Left ventricle myocardium inferior (tissue), 1 donor: ENCODE measurements around the gene MOSPD2. TPM values are rescaled to one million over a fixed set of nuclear protein-coding genes. Genes with fewer than 3 reads are reported as not detected.

Source experiments
- DNase-seq: peaks from one replicate; pipeline ENCODE4 v3.0.0-alpha.2; 2020
- H3K27ac ChIP-seq: fragments of 200-600 bp; replicated peaks from 2 replicates; pipeline ENCODE4 v1.8.0; 2021
- H3K27me3 ChIP-seq: fragments of 200-600 bp; 2 replicates; pipeline ENCODE4 v1.8.0; 2021; ENCODE audit warnings: low read depth
- H3K36me3 ChIP-seq: fragments of 200-600 bp; 2 replicates; pipeline ENCODE4 v1.8.0; 2021
- H3K4me1 ChIP-seq: fragments of 200-600 bp; 2 replicates; pipeline ENCODE4 v1.8.0; 2021
- H3K4me3 ChIP-seq: fragments of 200-600 bp; 2 replicates; pipeline ENCODE4 v1.8.0; 2021; ENCODE audit warnings: mild to moderate bottlenecking, moderate library complexity
- H3K9me3 ChIP-seq: fragments of 200-600 bp; replicated peaks from 2 replicates; pipeline ENCODE4 v1.8.0; 2021
- CTCF ChIP-seq: fragments of 200-600 bp; IDR thresholded peaks from 2 replicates; pipeline ENCODE4 v1.8.0; 2021; ENCODE audit warnings: antibody characterized with exemption, mild to moderate bottlenecking, borderline replicate concordance
- intact Hi-C: fragments of 100-400 bp; cut with micrococcal nuclease; formaldehyde crosslinking; loops from one replicate; pipeline ENCODE4 v1.11.0; 2022
- total RNA-seq: library from RNA; stranded (reverse); fragmentation: NEBNext Ultra II Directional; extraction: Animal tissue kit (Norgen Biotek cat#: 25700); gene quantifications from one replicate; pipeline ENCODE4 v1.2.1, GENCODE V29; 2021
- donor health status: DM: no; HTN: yes; CAD: no; lungs with severe emphysema.

Gene MOSPD2
- total RNA-seq, 1 donor from 2014 or later = 6.2 TPM

- Histone ChIP-seq H3K9me3 (no peaks in the 10 kb centered on the region), H3K4me3 (no peak overlapping the region), H3K36me3 (peaks cover 4% of the 10 kb centered on the region), H3K27me3 (no peaks in the 10 kb centered on the region), H3K27ac (no peak overlapping the region), H3K4me1 (no peaks in the 10 kb centered on the region)
- TF ChIP-seq CTCF = no peak
- intact Hi-C loops = no loop called here
- DNase-seq = no peak
Measured at GRCh38 chrX:14922437-14922836, 49.2 kb downstream of the MOSPD2 start.

- intact Hi-C loops = no loop called here
- Histone ChIP-seq H3K4me1 (no peaks in the 10 kb centered on the region), H3K27ac (no peak overlapping the region), H3K4me3 (no peak overlapping the region), H3K27me3 (no peaks in the 10 kb centered on the region), H3K36me3 (no peaks in the 10 kb centered on the region), H3K9me3 (no peaks in the 10 kb centered on the region)
- no peak for TF ChIP-seq CTCF
- no peak for DNase-seq
Measured at GRCh38 chrX:14923761-14924160, 50.5 kb downstream of the MOSPD2 start.

- no peak for DNase-seq
- no peaks in the 10 kb centered on the region for H3K27me3 ChIP-seq
- intact Hi-C loops = no loop called here
- H3K4me1 ChIP-seq = no peaks in the 10 kb centered on the region
- peak overlapping the region; percentile 55 for H3K27ac ChIP-seq
- no peaks in the 10 kb centered on the region for H3K9me3 ChIP-seq
- TF ChIP-seq CTCF = no peak
- peak overlapping the region; percentile 23 for H3K4me3 ChIP-seq
- no peaks in the 10 kb centered on the region for H3K36me3 ChIP-seq
Measured at GRCh38 chrX:14926471-14926870, 53.2 kb downstream of the MOSPD2 start.

- no peak for DNase-seq
- Histone ChIP-seq H3K27ac (no peak overlapping the region), H3K36me3 (no peaks in the 10 kb centered on the region), H3K27me3 (no peaks in the 10 kb centered on the region), H3K4me3 (no peak overlapping the region), H3K9me3 (no peaks in the 10 kb centered on the region), H3K4me1 (no peaks in the 10 kb centered on the region)
- TF ChIP-seq CTCF = no peak
- intact Hi-C loops = no loop called here
Measured at GRCh38 chrX:14927401-14927800, 54.2 kb downstream of the MOSPD2 start.

GRCh38 chrX:14930663-14931062 is 57.4 kb downstream of the MOSPD2 start:
- H3K9me3 ChIP-seq = no peaks in the 10 kb centered on the region
- intact Hi-C loops = no loop called here
- no peaks in the 10 kb centered on the region for H3K4me1 ChIP-seq
- no peak for TF ChIP-seq CTCF
- no peak overlapping the region for H3K4me3 ChIP-seq
- no peak for DNase-seq
- H3K36me3 ChIP-seq = no peaks in the 10 kb centered on the region
- H3K27me3 ChIP-seq = no peaks in the 10 kb centered on the region
- H3K27ac ChIP-seq = no peak overlapping the region

- Histone ChIP-seq H3K4me1 (no peaks in the 10 kb centered on the region), H3K9me3 (no peaks in the 10 kb centered on the region), H3K36me3 (no peaks in the 10 kb centered on the region), H3K4me3 (no peak overlapping the region), H3K27me3 (no peaks in the 10 kb centered on the region), H3K27ac (no peak overlapping the region)
- no peak for TF ChIP-seq CTCF
- no peak for DNase-seq
- intact Hi-C loops = no loop called here
Measured at GRCh38 chrX:14932136-14932535, 58.9 kb downstream of the MOSPD2 start.
